ENCODE measurements around the gene SRPK2. TPM values are rescaled to one million over a fixed set of nuclear protein-coding genes. Genes with fewer than 3 reads are reported as not detected.

Gene SRPK2
- total RNA-seq, 2 donors from 2014 or later = 60.3 to 76.2 TPM

DNA sequence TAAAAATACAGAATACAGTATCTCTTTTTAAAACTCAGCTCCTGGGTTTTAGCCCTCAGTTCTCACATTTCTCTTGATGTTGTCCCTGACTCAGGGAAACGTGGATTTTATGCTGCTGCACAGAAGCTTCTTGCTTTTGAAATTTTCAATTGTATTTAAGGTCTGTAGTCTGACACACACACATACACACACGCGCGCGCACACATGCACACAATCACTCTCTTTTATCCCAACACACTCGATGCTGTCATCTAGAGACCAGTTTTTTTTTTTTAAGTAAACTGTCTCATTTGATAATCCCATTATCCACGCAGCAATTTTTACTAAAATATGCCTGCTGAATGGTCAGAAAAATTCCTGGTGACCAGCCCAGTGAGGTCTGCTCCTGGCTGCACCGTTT is 266.1 kb downstream of the SRPK2 start:
- no peak overlapping the region for H3K27ac Mint-ChIP-seq
- H3K4me3 Mint-ChIP-seq = no peak overlapping the region
- no peak overlapping the region for H3K27ac ChIP-seq (ENCODE audit: low read depth, low read length)
- no peak for DNase-seq
- H3K4me3 ChIP-seq (ENCODE audit: low read length) = no peak overlapping the region
- H3K36me3 Mint-ChIP-seq (ENCODE audit: low read depth) = peaks cover 27% of the 10 kb centered on the region
- no peaks in the 10 kb centered on the region for H3K27me3 ChIP-seq (ENCODE audit: control insufficient read depth, insufficient read depth, low read length, poor library complexity, severe bottlenecking)
- peaks cover 6% of the 10 kb centered on the region for H3K4me1 ChIP-seq (ENCODE audit: control insufficient read depth, insufficient read depth, low read length)
- WGBS, 2 experiments (ENCODE audit: insufficient coverage in 1 of 2, insufficient read length in 1 of 2) = 91 to 95% methylated on average over 6 to 8 of the region's 8 CpGs
- H3K9ac ChIP-seq (ENCODE audit: extremely low read depth, low read length, poor library complexity, severe bottlenecking) = no peak overlapping the region
- no peaks in the 10 kb centered on the region for H3K9me3 ChIP-seq (ENCODE audit: control insufficient read depth, low read length)
- no peaks in the 10 kb centered on the region for H3K27me3 Mint-ChIP-seq (ENCODE audit: insufficient read depth)
- H3K4me1 Mint-ChIP-seq = no peaks in the 10 kb centered on the region
- TF ChIP-seq, protein P1, sequence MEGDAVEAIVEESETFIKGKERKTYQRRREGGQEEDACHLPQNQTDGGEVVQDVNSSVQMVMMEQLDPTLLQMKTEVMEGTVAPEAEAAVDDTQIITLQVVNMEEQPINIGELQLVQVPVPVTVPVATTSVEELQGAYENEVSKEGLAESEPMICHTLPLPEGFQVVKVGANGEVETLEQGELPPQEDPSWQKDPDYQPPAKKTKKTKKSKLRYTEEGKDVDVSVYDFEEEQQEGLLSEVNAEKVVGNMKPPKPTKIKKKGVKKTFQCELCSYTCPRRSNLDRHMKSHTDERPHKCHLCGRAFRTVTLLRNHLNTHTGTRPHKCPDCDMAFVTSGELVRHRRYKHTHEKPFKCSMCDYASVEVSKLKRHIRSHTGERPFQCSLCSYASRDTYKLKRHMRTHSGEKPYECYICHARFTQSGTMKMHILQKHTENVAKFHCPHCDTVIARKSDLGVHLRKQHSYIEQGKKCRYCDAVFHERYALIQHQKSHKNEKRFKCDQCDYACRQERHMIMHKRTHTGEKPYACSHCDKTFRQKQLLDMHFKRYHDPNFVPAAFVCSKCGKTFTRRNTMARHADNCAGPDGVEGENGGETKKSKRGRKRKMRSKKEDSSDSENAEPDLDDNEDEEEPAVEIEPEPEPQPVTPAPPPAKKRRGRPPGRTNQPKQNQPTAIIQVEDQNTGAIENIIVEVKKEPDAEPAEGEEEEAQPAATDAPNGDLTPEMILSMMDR (conservative IDR thresholded peaks at IDR 0.05) = no peak
- peaks cover 38% of the 10 kb centered on the region for H3K36me3 ChIP-seq (ENCODE audit: control insufficient read depth, insufficient read depth, low read length)
- H3K9me3 Mint-ChIP-seq = no peaks in the 10 kb centered on the region

GRCh38 chr7:105118612-105119600 is 269.8 kb downstream of the SRPK2 start:
- no peak overlapping the region for H3K4me3 ChIP-seq (ENCODE audit: low read length)
- no peaks in the 10 kb centered on the region for H3K9me3 Mint-ChIP-seq
- no peak for DNase-seq
- WGBS, 2 experiments (ENCODE audit: insufficient coverage in 1 of 2, insufficient read length in 1 of 2) = 82 to 86% methylated on average over 6 to 9 of the region's 9 CpGs
- peaks cover 31% of the 10 kb centered on the region for H3K36me3 Mint-ChIP-seq (ENCODE audit: low read depth)
- H3K27ac Mint-ChIP-seq = no peak overlapping the region
- H3K27ac ChIP-seq (ENCODE audit: low read depth, low read length) = peak overlapping the region; percentile 40
- H3K4me3 Mint-ChIP-seq = no peak overlapping the region
- H3K9ac ChIP-seq (ENCODE audit: extremely low read depth, low read length, poor library complexity, severe bottlenecking) = no peak overlapping the region
- H3K4me1 ChIP-seq (ENCODE audit: control insufficient read depth, insufficient read depth, low read length) = peaks cover 6% of the 10 kb centered on the region
- H3K27me3 ChIP-seq (ENCODE audit: control insufficient read depth, insufficient read depth, low read length, poor library complexity, severe bottlenecking) = no peaks in the 10 kb centered on the region
- no peaks in the 10 kb centered on the region for H3K27me3 Mint-ChIP-seq (ENCODE audit: insufficient read depth)
- peaks cover 59% of the 10 kb centered on the region for H3K36me3 ChIP-seq (ENCODE audit: control insufficient read depth, insufficient read depth, low read length)
- TF ChIP-seq, protein P1 (conservative IDR thresholded peaks at IDR 0.05) = no peak
- H3K4me1 Mint-ChIP-seq = no peaks in the 10 kb centered on the region
- H3K9me3 ChIP-seq (ENCODE audit: control insufficient read depth, low read length) = no peaks in the 10 kb centered on the region

DNA sequence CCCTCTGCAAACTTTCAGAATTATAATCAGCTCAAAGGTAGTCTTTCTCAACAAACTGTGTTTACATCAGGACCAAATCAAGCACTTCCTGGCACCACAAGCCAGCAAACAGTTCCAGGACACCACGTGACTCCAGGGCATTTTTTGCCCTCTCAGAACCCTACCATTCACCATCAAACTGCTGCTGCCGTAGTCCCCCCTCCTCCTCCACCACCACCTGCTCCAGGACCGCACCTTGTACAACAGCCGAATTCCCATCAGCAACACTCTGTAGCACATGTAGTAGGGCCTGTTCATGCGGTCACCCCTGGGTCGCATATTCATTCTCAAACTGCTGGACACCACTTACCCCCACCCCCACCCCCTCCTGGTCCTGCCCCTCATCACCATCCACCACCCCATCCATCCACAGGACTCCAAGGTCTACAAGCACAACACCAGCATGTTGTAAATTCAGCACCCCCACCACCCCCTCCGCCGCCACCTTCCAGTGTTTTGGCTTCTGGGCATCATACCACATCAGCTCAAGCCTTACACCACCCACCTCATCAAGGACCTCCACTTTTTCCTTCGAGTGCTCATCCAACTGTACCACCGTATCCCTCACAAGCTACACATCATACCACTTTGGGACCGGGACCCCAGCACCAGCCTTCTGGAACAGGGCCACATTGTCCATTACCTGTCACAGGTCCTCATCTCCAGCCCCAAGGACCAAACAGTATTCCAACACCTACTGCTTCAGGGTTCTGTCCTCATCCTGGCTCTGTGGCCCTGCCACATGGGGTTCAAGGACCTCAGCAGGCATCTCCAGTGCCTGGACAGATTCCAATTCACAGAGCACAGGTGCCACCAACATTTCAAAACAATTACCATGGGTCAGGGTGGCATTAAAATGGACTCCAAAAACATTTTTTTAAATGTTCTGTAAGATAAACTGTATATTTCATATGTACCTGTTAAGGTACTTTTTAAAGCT is 276.0 kb downstream of the SRPK2 start:
- H3K36me3 Mint-ChIP-seq (ENCODE audit: low read depth) = peaks cover 76% of the 10 kb centered on the region
- no peaks in the 10 kb centered on the region for H3K27me3 Mint-ChIP-seq (ENCODE audit: insufficient read depth)
- H3K27ac Mint-ChIP-seq = peak overlapping the region; percentile 64
- no peaks in the 10 kb centered on the region for H3K9me3 ChIP-seq (ENCODE audit: control insufficient read depth, low read length)
- no peaks in the 10 kb centered on the region for H3K27me3 ChIP-seq (ENCODE audit: control insufficient read depth, insufficient read depth, low read length, poor library complexity, severe bottlenecking)
- no peak overlapping the region for H3K4me3 ChIP-seq (ENCODE audit: low read length)
- no peak overlapping the region for H3K4me3 Mint-ChIP-seq
- no peak for DNase-seq
- no peak overlapping the region for H3K27ac ChIP-seq (ENCODE audit: low read depth, low read length)
- no peaks in the 10 kb centered on the region for H3K4me1 ChIP-seq (ENCODE audit: control insufficient read depth, insufficient read depth, low read length)
- TF ChIP-seq, protein P1 (conservative IDR thresholded peaks at IDR 0.05) = no peak
- no peak overlapping the region for H3K9ac ChIP-seq (ENCODE audit: extremely low read depth, low read length, poor library complexity, severe bottlenecking)
- no peaks in the 10 kb centered on the region for H3K4me1 Mint-ChIP-seq
- 91 to 100% methylated on average over 2 to 11 of the region's 11 CpGs for WGBS, 2 experiments (ENCODE audit: insufficient coverage in 1 of 2, insufficient read length in 1 of 2)
- no peaks in the 10 kb centered on the region for H3K9me3 Mint-ChIP-seq
- H3K36me3 ChIP-seq (ENCODE audit: control insufficient read depth, insufficient read depth, low read length) = peaks cover 96% of the 10 kb centered on the region
